G401 (cell line): ENCODE data around the gene FAM81B. TPM values are rescaled to one million over a fixed set of nuclear protein-coding genes. Genes with fewer than 3 reads are reported as not detected.

Experiments
- DNase-seq: peaks from one replicate; pipeline ENCODE4 v3.0.0-alpha.2; 2015; ENCODE audit warnings: low spot score
- in situ Hi-C: cut with HindIII; loops from 2 replicates; pipeline ENCODE4 v1.10.0; 2016; ENCODE audit warnings: low sequenced_read_pairs, mixed read lengths
- total RNA-seq: library from RNA; depleted of rRNA; stranded (reverse); fragments of >200 nt; shearing (Covaris generic); gene quantifications from 2 replicates; pipeline ENCODE4 v1.2.3, GENCODE V29; 2014; rRNA removed

Gene FAM81B
- total RNA-seq, 1 experiment from 2014 or later, result not detected

GRCh38 chr5:95448789-95449188 is 57.6 kb downstream of the FAM81B start:
- in situ Hi-C loops, result no loop called here
- DNase-seq, result no peak

GRCh38 chr5:95449460-95449859 is 58.3 kb downstream of the FAM81B start:
- in situ Hi-C loops, result no loop called here
- no peak for DNase-seq

DNA sequence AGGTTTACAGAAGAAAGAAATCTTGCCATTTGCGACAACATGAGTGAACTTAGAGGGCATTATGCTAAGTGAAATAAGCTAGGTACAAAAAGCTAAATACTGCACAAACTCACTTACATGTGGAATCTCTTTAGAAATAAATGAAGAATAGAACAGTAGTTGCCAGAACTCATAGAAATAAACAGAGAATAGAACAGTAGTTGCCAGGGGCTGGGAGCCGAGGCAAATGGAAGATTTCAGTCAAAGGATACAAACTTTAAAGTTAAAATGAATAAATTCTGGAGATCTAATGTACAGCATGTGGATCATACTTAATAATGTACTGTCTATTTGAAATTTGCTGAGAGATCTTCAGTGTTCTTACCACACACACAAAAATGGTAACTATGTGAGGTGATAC is 63.4 kb downstream of the FAM81B start:
- in situ Hi-C loops, result no loop called here
- no peak for DNase-seq

GRCh38 chr5:95460665-95461064 is 69.5 kb downstream of the FAM81B start:
- no peak for DNase-seq
- in situ Hi-C loops, result no loop called here

DNA sequence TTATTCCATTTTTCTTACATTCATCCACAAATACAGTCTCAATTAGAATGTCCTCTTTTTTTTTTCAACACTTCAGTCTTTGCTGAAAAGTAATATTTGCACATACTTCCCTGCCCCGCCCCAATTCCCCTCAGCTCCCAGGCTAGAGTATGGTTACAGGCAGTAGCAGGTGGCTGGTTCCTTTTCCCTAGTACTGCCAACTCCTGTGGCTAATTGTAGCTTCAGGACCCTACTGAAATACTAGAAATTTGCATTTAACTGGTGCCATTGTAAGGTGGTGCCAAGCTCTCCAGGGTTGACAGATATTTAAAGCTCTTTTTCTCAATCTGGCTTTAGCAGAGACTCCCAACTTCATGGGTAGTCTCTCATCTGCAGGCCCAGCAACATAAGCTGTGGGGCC is 80.3 kb downstream of the FAM81B start:
- DNase-seq, result peak; percentile 74
- in situ Hi-C loops, result no loop called here

DNA sequence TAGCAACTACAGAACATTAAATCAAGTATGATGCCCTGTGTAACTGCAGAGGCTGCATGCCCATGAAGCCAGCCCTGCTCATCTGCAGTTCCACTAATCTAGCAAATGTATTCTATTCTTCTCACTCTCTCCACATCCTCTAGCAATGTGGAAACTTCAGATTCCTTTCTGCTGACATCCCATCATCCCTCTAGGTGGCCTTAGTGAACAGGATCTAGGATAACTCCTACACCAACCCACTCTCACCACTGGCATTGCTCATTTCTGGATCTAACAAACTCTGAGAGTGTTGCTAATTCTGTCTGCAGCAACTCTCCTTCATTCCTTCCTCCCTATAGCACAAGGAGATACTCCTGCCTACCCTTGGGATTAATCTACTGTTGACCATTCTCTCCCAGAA is 80.8 kb downstream of the FAM81B start:
- in situ Hi-C loops, result no loop called here
- DNase-seq, result no peak

DNA sequence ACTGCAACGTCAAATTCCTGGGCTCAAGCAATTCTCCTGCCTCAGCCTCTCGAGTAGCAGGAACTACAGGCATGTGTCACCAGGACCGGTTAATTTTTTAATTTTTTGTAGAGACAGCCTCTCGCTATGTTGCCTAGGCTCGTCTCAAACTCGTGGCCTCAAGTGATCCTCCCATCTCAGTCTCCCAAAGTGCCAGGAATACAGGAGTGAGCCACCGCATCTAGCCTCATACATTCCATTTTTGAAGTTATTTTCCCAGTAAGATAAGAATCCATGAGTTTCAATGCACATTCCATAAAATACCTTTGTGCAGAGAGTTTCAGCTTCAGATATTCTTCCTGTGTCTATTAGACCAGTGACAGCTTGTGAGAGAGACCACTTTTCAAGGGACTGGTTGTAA is 93.3 kb downstream of the FAM81B start:
- DNase-seq, result no peak
- in situ Hi-C loops, result no loop called here

- DNase-seq, result no peak
- in situ Hi-C loops, result no loop called here
Measured at GRCh38 chr5:95486191-95486590, 95.0 kb downstream of the FAM81B start.

DNA sequence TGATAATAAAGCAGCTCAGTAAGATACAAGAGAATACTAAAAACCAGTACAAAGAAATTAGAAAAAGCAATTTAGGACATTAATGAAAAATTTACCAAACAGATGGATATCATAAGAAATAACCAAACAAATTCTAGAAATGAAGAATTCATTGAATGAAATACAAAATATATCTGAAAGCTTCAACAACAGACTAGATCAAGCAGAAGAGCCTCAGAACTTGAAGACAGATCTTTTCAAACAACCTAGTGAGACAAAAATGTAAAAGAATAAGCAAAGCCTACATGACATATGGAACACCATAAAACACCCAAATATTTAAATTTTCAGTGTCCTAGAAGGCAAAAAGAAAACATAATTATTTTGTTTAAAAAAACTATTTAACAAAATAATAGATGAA is 96.7 kb downstream of the FAM81B start:
- in situ Hi-C loops, result no loop called here
- no peak for DNase-seq

Other genes with a start within 250 kb of the FAM81B start
- gene MCTP1, start 106.3 kb upstream of the FAM81B start, total RNA-seq, result not detected in 2 replicates
- 45.8 and 59.0 TPM in 2 replicates for gene SKIC3, start 163.6 kb downstream of the FAM81B start, total RNA-seq
- 4.5 and 11.0 TPM in 2 replicates for gene ARSK, start 163.7 kb downstream of the FAM81B start, total RNA-seq
- gene GPR150, start 228.7 kb downstream of the FAM81B start, total RNA-seq, result not detected in 2 replicates